Heart left ventricle (tissue), 13 donors: ENCODE data around the gene SMIM12.

ENCODE experiments used
- POLR2A ChIP-seq, 2 donors: fragments of 450-650 bp; IDR thresholded peaks; one replicate each; pipeline ENCODE4 v1.6.1; 2017; ENCODE audit warnings: antibody characterized with exemption in 2 of 2, mild to moderate bottlenecking in 2 of 2, moderate library complexity in 2 of 2
- TF ChIP-seq, protein P1 (sequence below), 12 donors: fragments of 200-600 bp; sonication (generic) in 4 of 12; IDR thresholded peaks; one replicate each; pipeline versions ENCODE4 v1.5.0 to v1.8.0; 2018 to 2022; ENCODE audit warnings: antibody characterized with exemption in 12 of 12, mild to moderate bottlenecking in 5 of 12
- donor health status: ischemic (EF 13 %, LVEDD 7.1; RV severe dilation, severe dysfunction).
- donor health status: DM: no; HTN: yes; CAD: no.
- donor health status: DM: no; HTN: no; CAD: no.
- donor health status: ischemic (EF 25% LVEDD 6.9; RV normal size, moderate dysfunction).
- donor health status: ischemic (EF 25% LVEDD 5.7; RV mildly dilated, moderate dysfunction).
- donor health status: ischemic (EF 35%, LVEDD 5.7; RV mildly dilated, moderate dysfunction).
- donor health status: nonischemic (EF 11% LVEDD 7.7; RV severe dilation, severe dysfunction).
- donor health status: DM: yes; HTN: yes; CAD: no.
- donor health status: PGD.
- donor health status: ischemic (EF 29% LVEDD 5.4; RV normal size, mild dysfunction).
- donor health status: nonischemic (EF 23%, LVEDD 6.1; RV moderate dilation, normal function).

DNA sequence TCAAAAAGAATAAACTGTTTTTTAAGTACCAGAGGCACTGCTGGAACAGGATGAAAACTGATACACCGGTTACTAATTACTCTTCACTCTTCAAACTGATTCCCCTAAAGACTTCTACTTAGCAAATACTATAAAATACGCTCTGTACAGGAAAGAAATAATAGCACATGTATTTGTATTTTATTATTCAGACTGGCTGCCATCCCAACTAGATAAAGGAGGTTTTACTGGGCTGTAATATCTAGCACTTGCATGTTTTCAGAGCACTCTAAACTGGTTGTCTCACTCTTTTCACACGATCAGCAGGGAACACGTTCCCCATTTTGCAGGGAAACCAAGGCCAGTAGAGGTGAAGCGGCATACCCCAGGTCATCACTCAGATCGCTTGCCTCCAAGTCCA is 9.2 kb downstream of the SMIM12 start:
- TF ChIP-seq, protein P1, sequence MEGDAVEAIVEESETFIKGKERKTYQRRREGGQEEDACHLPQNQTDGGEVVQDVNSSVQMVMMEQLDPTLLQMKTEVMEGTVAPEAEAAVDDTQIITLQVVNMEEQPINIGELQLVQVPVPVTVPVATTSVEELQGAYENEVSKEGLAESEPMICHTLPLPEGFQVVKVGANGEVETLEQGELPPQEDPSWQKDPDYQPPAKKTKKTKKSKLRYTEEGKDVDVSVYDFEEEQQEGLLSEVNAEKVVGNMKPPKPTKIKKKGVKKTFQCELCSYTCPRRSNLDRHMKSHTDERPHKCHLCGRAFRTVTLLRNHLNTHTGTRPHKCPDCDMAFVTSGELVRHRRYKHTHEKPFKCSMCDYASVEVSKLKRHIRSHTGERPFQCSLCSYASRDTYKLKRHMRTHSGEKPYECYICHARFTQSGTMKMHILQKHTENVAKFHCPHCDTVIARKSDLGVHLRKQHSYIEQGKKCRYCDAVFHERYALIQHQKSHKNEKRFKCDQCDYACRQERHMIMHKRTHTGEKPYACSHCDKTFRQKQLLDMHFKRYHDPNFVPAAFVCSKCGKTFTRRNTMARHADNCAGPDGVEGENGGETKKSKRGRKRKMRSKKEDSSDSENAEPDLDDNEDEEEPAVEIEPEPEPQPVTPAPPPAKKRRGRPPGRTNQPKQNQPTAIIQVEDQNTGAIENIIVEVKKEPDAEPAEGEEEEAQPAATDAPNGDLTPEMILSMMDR (IDR thresholded peaks at IDR 0.05): no peak
- no peak for TF ChIP-seq POLR2A (IDR thresholded peaks at IDR 0.05)
